Kidney (tissue), 14 donors: ENCODE results near the gene CHIT1. TPM values are rescaled to one million over a fixed set of nuclear protein-coding genes. Genes with fewer than 3 reads are reported as not detected.

Source experiments
- DNase-seq, 5 donors: peaks; one replicate each; pipeline ENCODE4 v3.0.0-alpha.2; 2013 to 2020
- FAIRE-seq: peaks from 2 replicates; lab custom pipeline; 2012; peaks lifted over from hg19 to GRCh38; lab: Jason Lieb, UNC
- H3K27ac ChIP-seq, 2 donors: one replicate each; pipeline ENCODE4 v1.7.0; 2013; ENCODE audit warnings: low read depth in 2 of 2, low read length in 2 of 2, inconsistent platforms in 1 of 2
- H3K27me3 ChIP-seq: one replicate; pipeline ENCODE4 v1.7.1; 2013; ENCODE audit warnings: low read length, inconsistent platforms; ENCODE audit not compliant: control insufficient read depth, insufficient read depth
- H3K36me3 ChIP-seq, 3 donors: one replicate each; pipeline versions ENCODE4 v1.7.0 to v1.7.1; 2013; ENCODE audit warnings: low read length in 3 of 3, control low read depth in 1 of 3, inconsistent platforms in 1 of 3; ENCODE audit not compliant: insufficient read depth in 3 of 3, control insufficient read depth in 2 of 3
- H3K4me1 ChIP-seq, 3 donors: one replicate each; pipeline versions ENCODE4 v1.7.0 to v1.7.1; 2013; ENCODE audit warnings: low read length in 3 of 3, inconsistent platforms in 1 of 3, low read depth in 1 of 3; ENCODE audit not compliant: control insufficient read depth in 2 of 3, insufficient read depth in 2 of 3
- H3K4me3 ChIP-seq, 3 donors: one replicate each; pipeline versions ENCODE4 v1.7.0 to v1.8.1; 2013; ENCODE audit warnings: low read length in 3 of 3, control low read depth in 1 of 3, inconsistent platforms in 1 of 3
- H3K9ac ChIP-seq, 3 donors: one replicate each; pipeline versions ENCODE4 v1.7.0 to v1.7.1; 2013; ENCODE audit warnings: low read length in 3 of 3, control low read depth in 1 of 3, inconsistent platforms in 1 of 3
- H3K9me3 ChIP-seq, 3 donors: one replicate each; pipeline versions ENCODE4 v1.7.0 to v1.7.1; 2013; ENCODE audit warnings: low read length in 3 of 3, control low read depth in 1 of 3, inconsistent platforms in 1 of 3; ENCODE audit not compliant: control insufficient read depth in 2 of 3, insufficient read depth in 1 of 3
- CTCF ChIP-seq: IDR thresholded peaks from 3 replicates; pipeline ENCODE4 v1.5.1; 2012; ENCODE audit warnings: mild to moderate bottlenecking, moderate library complexity, borderline replicate concordance; ENCODE audit not compliant: insufficient read depth; ENCODE audit errors: extremely low read depth
- intact Hi-C: fragments of 100-400 bp; cut with DNase I; formaldehyde crosslinking; loops from one replicate; pipeline ENCODE4 v1.11.1; 2022
- polyA plus RNA-seq: library from polyadenylated mRNA; stranded (reverse); fragments of 350-450 nt; fragmentation: Illumina TruSeq; extraction: RNeasy Lipid Tissue Mini Kit (QIAGEN cat#74804); gene quantifications from one replicate; pipeline ENCODE4 v1.2.3, GENCODE V29; 2014; ENCODE audit warnings: low read depth, low replicate concordance; ENCODE audit not compliant: insufficient read depth
- total RNA-seq: library from RNA; stranded (reverse); fragmentation: NEBNext Ultra II Directional; extraction: Animal tissue kit (Norgen Biotek cat#: 25700); gene quantifications from one replicate; pipeline ENCODE4 v1.2.1, GENCODE V29; 2021
- donor health status: control.
- donor health status: control.
- donor health status: control.
- donor health status: control.
- donor health status: control.
- donor health status: DM: yes; HTN: yes; CAD: no.
- donor health status: Normal renal cell carcinoma (clear cell type).

The CHIT1 gene
- total and polyA plus RNA-seq, 2 donors from 2014 or later = 1.1 TPM; not detected in 1

- intact Hi-C loops = no loop called here
- H3K27me3 ChIP-seq = no peaks in the 10 kb centered on the region
- no peaks in the 10 kb centered on the region for H3K36me3 ChIP-seq
- H3K4me1 ChIP-seq = peaks cover 0 to 5% (median 0%) of the 10 kb centered on the region in 3 donors
- FAIRE-seq = no peak
- DNase-seq = peak in 2 of 5 donors; percentile 27 to 32
- no peak overlapping the region for H3K9ac ChIP-seq
- no peaks in the 10 kb centered on the region for H3K9me3 ChIP-seq
- no peak overlapping the region for H3K27ac ChIP-seq
- no peak for TF ChIP-seq CTCF
- no peak overlapping the region for H3K4me3 ChIP-seq
Measured at GRCh38 chr1:203168256-203168786, 61.2 kb downstream of the CHIT1 start.

- H3K27ac ChIP-seq = no peak overlapping the region
- H3K27me3 ChIP-seq = no peaks in the 10 kb centered on the region
- intact Hi-C loops = no loop called here
- peak in 2 of 5 donors; percentile 43 for DNase-seq
- H3K4me3 ChIP-seq = no peak overlapping the region
- no peaks in the 10 kb centered on the region for H3K36me3 ChIP-seq
- H3K9me3 ChIP-seq = no peaks in the 10 kb centered on the region
- FAIRE-seq = no peak
- peaks cover 0 to 5% (median 0%) of the 10 kb centered on the region in 3 donors for H3K4me1 ChIP-seq
- no peak for TF ChIP-seq CTCF
- no peak overlapping the region for H3K9ac ChIP-seq
Measured at GRCh38 chr1:203167913-203168200, 61.6 kb downstream of the CHIT1 start.

- peak in 4 of 5 donors; percentile 39 to 68 (median 56) for DNase-seq
- no peak for TF ChIP-seq CTCF
- intact Hi-C loops = no loop called here
Measured at GRCh38 chr1:203167026-203167912, 62.2 kb downstream of the CHIT1 start.

More at GRCh38 chr1:203167026-203167912, 62.2 kb downstream of the CHIT1 start:
- no peaks in the 10 kb centered on the region for H3K27me3 ChIP-seq
- no peaks in the 10 kb centered on the region for H3K36me3 ChIP-seq
- FAIRE-seq = no peak
- H3K27ac ChIP-seq = no peak overlapping the region
- no peaks in the 10 kb centered on the region for H3K4me1 ChIP-seq
- no peaks in the 10 kb centered on the region for H3K9me3 ChIP-seq
- no peak overlapping the region for H3K4me3 ChIP-seq
- H3K9ac ChIP-seq = no peak overlapping the region
